ENCODE measurements around the gene SLCO3A1. TPM values are rescaled to one million over a fixed set of nuclear protein-coding genes. Genes with fewer than 3 reads are reported as not detected.

SLCO3A1 gene
- total and polyA plus RNA-seq, 4 donors, result 1.6 to 3.6 (median 2.4) TPM

DNA sequence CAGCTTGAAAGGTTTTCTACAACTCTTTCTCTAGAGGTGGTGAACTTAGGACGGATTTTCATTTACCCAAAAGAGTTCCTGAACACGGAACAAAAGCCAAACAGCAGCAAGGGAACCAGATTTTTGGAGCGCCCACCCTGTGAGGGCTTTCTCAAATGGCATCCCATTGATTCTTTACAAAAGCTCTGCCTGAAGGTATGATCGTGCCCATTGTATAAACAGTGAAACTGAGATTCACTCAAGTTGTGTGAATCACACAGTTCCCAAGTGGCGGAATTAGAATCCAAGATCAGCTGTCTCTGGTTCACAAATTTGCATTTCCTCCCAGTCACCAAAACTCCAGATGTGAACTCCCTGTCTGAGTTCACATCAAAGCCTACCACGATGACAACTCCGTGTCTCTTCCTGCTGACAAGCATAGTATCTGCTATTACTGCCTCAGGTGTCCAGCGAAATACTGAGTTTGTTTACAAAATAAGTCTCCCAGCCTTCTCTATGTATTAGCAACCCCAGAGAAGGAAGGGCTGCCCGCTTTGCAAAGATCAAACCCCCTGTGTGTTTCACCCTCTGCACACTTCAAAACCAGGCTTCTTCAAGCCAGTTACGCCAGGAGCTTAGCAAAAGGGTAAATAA, 304.3 kb downstream of the SLCO3A1 start:
- Histone ChIP-seq H3K36me3 (ENCODE audit: control insufficient read depth in 4 of 4, insufficient read depth in 3 of 4, low read depth in 1 of 4, low read length in 3 of 4) (no peaks in the 10 kb centered on the region), H3K4me3 (ENCODE audit: low read depth in 1 of 3, low read length in 3 of 3) (no peak overlapping the region), H3K9ac (ENCODE audit: low read depth in 1 of 2, low read length in 2 of 2) (no peak overlapping the region), H3K4me1 (ENCODE audit: control insufficient read depth in 4 of 4, insufficient read depth in 4 of 4, low read length in 3 of 4) (no peaks in the 10 kb centered on the region), H3K9me3 (ENCODE audit: control insufficient read depth in 4 of 4, low read length in 3 of 4) (no peaks in the 10 kb centered on the region), H3K27ac (ENCODE audit: low read depth in 1 of 2, low read length in 2 of 2) (no peak overlapping the region), H3K27me3 (ENCODE audit: control insufficient read depth in 4 of 4, insufficient read depth in 4 of 4, low read length in 3 of 4) (no peaks in the 10 kb centered on the region)
- 93% methylated on average over 10 of the region's 10 CpGs for WGBS
- no peak for DNase-seq (ENCODE audit: low spot score)
- no peak for TF ChIP-seq ATF3 (IDR thresholded peaks at IDR 0.05)
- no peak for TF ChIP-seq SP1 (IDR thresholded peaks at IDR 0.05)
- TF ChIP-seq, protein P1, sequence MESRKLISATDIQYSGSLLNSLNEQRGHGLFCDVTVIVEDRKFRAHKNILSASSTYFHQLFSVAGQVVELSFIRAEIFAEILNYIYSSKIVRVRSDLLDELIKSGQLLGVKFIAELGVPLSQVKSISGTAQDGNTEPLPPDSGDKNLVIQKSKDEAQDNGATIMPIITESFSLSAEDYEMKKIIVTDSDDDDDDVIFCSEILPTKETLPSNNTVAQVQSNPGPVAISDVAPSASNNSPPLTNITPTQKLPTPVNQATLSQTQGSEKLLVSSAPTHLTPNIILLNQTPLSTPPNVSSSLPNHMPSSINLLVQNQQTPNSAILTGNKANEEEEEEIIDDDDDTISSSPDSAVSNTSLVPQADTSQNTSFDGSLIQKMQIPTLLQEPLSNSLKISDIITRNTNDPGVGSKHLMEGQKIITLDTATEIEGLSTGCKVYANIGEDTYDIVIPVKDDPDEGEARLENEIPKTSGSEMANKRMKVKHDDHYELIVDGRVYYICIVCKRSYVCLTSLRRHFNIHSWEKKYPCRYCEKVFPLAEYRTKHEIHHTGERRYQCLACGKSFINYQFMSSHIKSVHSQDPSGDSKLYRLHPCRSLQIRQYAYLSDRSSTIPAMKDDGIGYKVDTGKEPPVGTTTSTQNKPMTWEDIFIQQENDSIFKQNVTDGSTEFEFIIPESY (IDR thresholded peaks at IDR 0.05), result no peak
- no peak for TF ChIP-seq CTCF (IDR thresholded peaks at IDR 0.05; ENCODE audit: low read depth, low read length, missing input control)
- no peak for TF ChIP-seq RXRA (IDR thresholded peaks at IDR 0.05)
- no peak for TF ChIP-seq GABPA (IDR thresholded peaks at IDR 0.05 in 1 of 2, conservative IDR thresholded peaks at IDR 0.05 in 1 of 2)
- no peak for TF ChIP-seq EGR1 (IDR thresholded peaks at IDR 0.05; ENCODE audit: low read depth in 2 of 2)
- TF ChIP-seq RAD21 (IDR thresholded peaks at IDR 0.05), result no peak
- TF ChIP-seq MAX (IDR thresholded peaks at IDR 0.05), result no peak
- TF ChIP-seq TAF1 (conservative IDR thresholded peaks at IDR 0.05), result no peak
- TF ChIP-seq YY1 (IDR thresholded peaks at IDR 0.05), result no peak
- no peak for TF ChIP-seq HNF4G (IDR thresholded peaks at IDR 0.05)
- no peak for TF ChIP-seq HNF4A (conservative IDR thresholded peaks at IDR 0.05)
- no peak for TF ChIP-seq FOXA2 (IDR thresholded peaks at IDR 0.05)
- no peak for TF ChIP-seq REST (IDR thresholded peaks at IDR 0.05)
- TF ChIP-seq FOXA1 (IDR thresholded peaks at IDR 0.05), result no peak
